ENCODE measurements around the gene ATP6AP2. TPM values are rescaled to one million over a fixed set of nuclear protein-coding genes. Genes with fewer than 3 reads are reported as not detected.
"Not testable (repeated sequence)": the region's sequence is repeated elsewhere in the genome, so short reads cannot be mapped to it uniquely, and the experiment has no call there.

The ATP6AP2 gene
- total RNA-seq, 2 donors from 2014 or later: 50.5 to 58.4 TPM

- no peak overlapping the region for H3K27ac Mint-ChIP-seq
- peak in 1 of 2 donors; percentile 11 for ATAC-seq (replicated peaks in 1 of 2)
Measured at GRCh38 chrX:40552768-40553167, 28.0 kb upstream of the ATP6AP2 start.

GRCh38 chrX:40558590-40558989 lies 22.2 kb upstream of the ATP6AP2 start:
- no peaks in the 10 kb centered on the region for H3K9me3 Mint-ChIP-seq
- H3K4me3 Mint-ChIP-seq: no peak overlapping the region
- H3K4me1 Mint-ChIP-seq (ENCODE audit: low read depth): peaks cover 7% of the 10 kb centered on the region
- no peak for ATAC-seq (replicated peaks in 1 of 2)
- no peak for DNase-seq
- no peak overlapping the region for H3K27ac Mint-ChIP-seq
- H3K27me3 Mint-ChIP-seq (ENCODE audit: low read depth): peaks cover 9% of the 10 kb centered on the region
- no peaks in the 10 kb centered on the region for H3K36me3 Mint-ChIP-seq (ENCODE audit: insufficient read depth in 2 of 2)

More at GRCh38 chrX:40552768-40553167, 28.0 kb upstream of the ATP6AP2 start:
- no peak for DNase-seq
- Mint-ChIP-seq H3K4me3 (no peak overlapping the region), H3K27me3 (ENCODE audit: low read depth) (peaks cover 41% of the 10 kb centered on the region), H3K36me3 (ENCODE audit: insufficient read depth in 2 of 2) (no peaks in the 10 kb centered on the region), H3K4me1 (ENCODE audit: low read depth) (no peaks in the 10 kb centered on the region), H3K9me3 (no peaks in the 10 kb centered on the region)

- peaks cover 26% of the 10 kb centered on the region for H3K27me3 Mint-ChIP-seq (ENCODE audit: low read depth)
- H3K4me1 Mint-ChIP-seq (ENCODE audit: low read depth): peaks cover 7% of the 10 kb centered on the region
- ATAC-seq (replicated peaks in 1 of 2): no peak
- no peak overlapping the region for H3K4me3 Mint-ChIP-seq
- no peaks in the 10 kb centered on the region for H3K9me3 Mint-ChIP-seq
- DNase-seq: no peak
- no peaks in the 10 kb centered on the region for H3K36me3 Mint-ChIP-seq (ENCODE audit: insufficient read depth in 2 of 2)
- no peak overlapping the region for H3K27ac Mint-ChIP-seq
Measured at GRCh38 chrX:40563784-40564183, 17.0 kb upstream of the ATP6AP2 start.

GRCh38 chrX:40564447-40564846 lies 16.3 kb upstream of the ATP6AP2 start:
- peaks cover 7% of the 10 kb centered on the region for H3K4me1 Mint-ChIP-seq (ENCODE audit: low read depth)
- H3K9me3 Mint-ChIP-seq: no peaks in the 10 kb centered on the region
- no peak overlapping the region for H3K4me3 Mint-ChIP-seq
- ATAC-seq (replicated peaks in 1 of 2) (no peak), DNase-seq (no peak)
- peaks cover 24% of the 10 kb centered on the region for H3K27me3 Mint-ChIP-seq (ENCODE audit: low read depth)
- H3K36me3 Mint-ChIP-seq (ENCODE audit: insufficient read depth in 2 of 2): no peaks in the 10 kb centered on the region
- H3K27ac Mint-ChIP-seq: no peak overlapping the region

- Mint-ChIP-seq H3K36me3 (ENCODE audit: insufficient read depth in 2 of 2) (no peaks in the 10 kb centered on the region), H3K27ac (peak overlapping the region; percentile 93), H3K4me1 (ENCODE audit: low read depth) (peaks cover 18% of the 10 kb centered on the region), H3K27me3 (ENCODE audit: low read depth) (peaks cover 36% of the 10 kb centered on the region), H3K9me3 (no peaks in the 10 kb centered on the region), H3K4me3 (peak overlapping the region; percentile 81 to 91)
- ATAC-seq (replicated peaks in 1 of 2) (peak; percentile 31 to 48), DNase-seq (peak; percentile 4)
Measured at GRCh38 chrX:40570346-40571093, 10.2 kb upstream of the ATP6AP2 start.

GRCh38 chrX:40571164-40571563 lies 9.6 kb upstream of the ATP6AP2 start:
- DNase-seq (peak; percentile 53 to 63), ATAC-seq (replicated peaks in 1 of 2) (peak; percentile 44 to 50)
- H3K27me3 Mint-ChIP-seq (ENCODE audit: low read depth): peaks cover 35% of the 10 kb centered on the region
- peak overlapping the region; percentile 81 to 91 for H3K4me3 Mint-ChIP-seq
- H3K27ac Mint-ChIP-seq: peak overlapping the region; percentile 93
- H3K9me3 Mint-ChIP-seq; H3K36me3 Mint-ChIP-seq (ENCODE audit: insufficient read depth in 2 of 2): not testable (repeated sequence)
- peaks cover 18% of the 10 kb centered on the region for H3K4me1 Mint-ChIP-seq (ENCODE audit: low read depth)

GRCh38 chrX:40571600-40571999 lies 9.2 kb upstream of the ATP6AP2 start:
- no peak overlapping the region for H3K4me3 Mint-ChIP-seq
- no peak for DNase-seq
- peaks cover 18% of the 10 kb centered on the region for H3K4me1 Mint-ChIP-seq (ENCODE audit: low read depth)
- H3K36me3 Mint-ChIP-seq (ENCODE audit: insufficient read depth in 2 of 2): no peaks in the 10 kb centered on the region
- H3K27me3 Mint-ChIP-seq (ENCODE audit: low read depth): peaks cover 35% of the 10 kb centered on the region
- no peak for ATAC-seq (replicated peaks in 1 of 2)
- H3K9me3 Mint-ChIP-seq: no peaks in the 10 kb centered on the region
- no peak overlapping the region for H3K27ac Mint-ChIP-seq

GRCh38 chrX:40573763-40574162 lies 7.0 kb upstream of the ATP6AP2 start:
- no peaks in the 10 kb centered on the region for H3K36me3 Mint-ChIP-seq (ENCODE audit: insufficient read depth in 2 of 2)
- no peak overlapping the region for H3K4me3 Mint-ChIP-seq
- ATAC-seq (replicated peaks in 1 of 2) (peak; percentile 41 to 43), DNase-seq (peak; percentile 32 to 46)
- no peaks in the 10 kb centered on the region for H3K9me3 Mint-ChIP-seq
- peaks cover 18% of the 10 kb centered on the region for H3K4me1 Mint-ChIP-seq (ENCODE audit: low read depth)
- H3K27ac Mint-ChIP-seq: no peak overlapping the region
- H3K27me3 Mint-ChIP-seq (ENCODE audit: low read depth): peaks cover 49% of the 10 kb centered on the region

GRCh38 chrX:40575411-40575810 lies 5.4 kb upstream of the ATP6AP2 start:
- Mint-ChIP-seq H3K4me1 (ENCODE audit: low read depth) (peaks cover 18% of the 10 kb centered on the region), H3K27me3 (ENCODE audit: low read depth) (peaks cover 51% of the 10 kb centered on the region)
- ATAC-seq (replicated peaks in 1 of 2); H3K27ac Mint-ChIP-seq; DNase-seq; H3K36me3 Mint-ChIP-seq (ENCODE audit: insufficient read depth in 2 of 2); H3K9me3 Mint-ChIP-seq; H3K4me3 Mint-ChIP-seq: not testable (repeated sequence)

- Mint-ChIP-seq H3K4me1 (ENCODE audit: low read depth) (peaks cover 9% of the 10 kb centered on the region), H3K27me3 (ENCODE audit: low read depth) (peaks cover 44% of the 10 kb centered on the region), H3K4me3 (no peak overlapping the region), H3K36me3 (ENCODE audit: insufficient read depth in 2 of 2) (peaks cover 0 to 1% of the 10 kb centered on the region in 2 donors), H3K27ac (no peak overlapping the region), H3K9me3 (no peaks in the 10 kb centered on the region)
- DNase-seq: no peak
- no peak for ATAC-seq (replicated peaks in 1 of 2)
Measured at GRCh38 chrX:40576291-40576690, 4.5 kb upstream of the ATP6AP2 start.

- no peak for ATAC-seq (replicated peaks in 1 of 2)
- no peaks in the 10 kb centered on the region for H3K9me3 Mint-ChIP-seq
- no peak for DNase-seq
- peaks cover 0 to 1% of the 10 kb centered on the region in 2 donors for H3K36me3 Mint-ChIP-seq (ENCODE audit: insufficient read depth in 2 of 2)
- H3K27ac Mint-ChIP-seq: no peak overlapping the region
- peaks cover 19% of the 10 kb centered on the region for H3K4me1 Mint-ChIP-seq (ENCODE audit: low read depth)
- no peak overlapping the region for H3K4me3 Mint-ChIP-seq
- peaks cover 43% of the 10 kb centered on the region for H3K27me3 Mint-ChIP-seq (ENCODE audit: low read depth)
Measured at GRCh38 chrX:40578039-40578695, 2.6 kb upstream of the ATP6AP2 start.

- no peak for DNase-seq
- Mint-ChIP-seq H3K27me3 (ENCODE audit: low read depth) (peaks cover 48% of the 10 kb centered on the region), H3K27ac (no peak overlapping the region)
Measured at GRCh38 chrX:40579141-40579540, 1.6 kb upstream of the ATP6AP2 start.

GRCh38 chrX:40579900-40580536 lies 752 bp upstream of the ATP6AP2 start:
- Mint-ChIP-seq H3K27ac (peak overlapping the region; percentile 64), H3K9me3 (no peaks in the 10 kb centered on the region), H3K36me3 (ENCODE audit: insufficient read depth in 2 of 2) (peaks cover 0 to 1% of the 10 kb centered on the region in 2 donors), H3K4me1 (ENCODE audit: low read depth) (peaks cover 25% of the 10 kb centered on the region), H3K27me3 (ENCODE audit: low read depth) (peaks cover 43% of the 10 kb centered on the region), H3K4me3 (peak overlapping the region; percentile 87 to 92)
- ATAC-seq (replicated peaks in 1 of 2) (peak in 1 of 2 donors; percentile 44), DNase-seq (no peak)

More at GRCh38 chrX:40579141-40579540, 1.6 kb upstream of the ATP6AP2 start:
- ATAC-seq (replicated peaks in 1 of 2): no peak
- Mint-ChIP-seq H3K4me3 (no peak overlapping the region), H3K36me3 (ENCODE audit: insufficient read depth in 2 of 2) (peaks cover 0 to 1% of the 10 kb centered on the region in 2 donors), H3K4me1 (ENCODE audit: low read depth) (peaks cover 25% of the 10 kb centered on the region), H3K9me3 (no peaks in the 10 kb centered on the region)

Measured in activated T-cell treated with anti-CD3 and anti-CD28 coated beads, Interleukin-2, amount 50 U/mL, for 72 hours (primary cell).